Omental fat pad (tissue), 4 donors: ENCODE measurements around the gene TECRL. TPM values are rescaled to one million over a fixed set of nuclear protein-coding genes. Genes with fewer than 3 reads are reported as not detected.

Source experiments
- ATAC-seq: fragments of 150-250 bp; one replicate; pipeline ENCODE4 v1.9.1; 2016; ENCODE audit warnings: mild to moderate bottlenecking, moderate library complexity; ENCODE audit not compliant: low FRiP score
- DNase-seq: peaks from one replicate; pipeline ENCODE4 v3.0.0-alpha.2; 2019; ENCODE audit warnings: low spot score
- small RNA-seq: library from RNA; depleted of rRNA; stranded (forward); fragments of <200 nt; gene quantifications from one replicate; pipeline ENCODE3, GENCODE V24; 2016
- total RNA-seq, 4 donors: library from RNA; depleted of rRNA; stranded (reverse); fragments of >200 nt; gene quantifications; one replicate each; pipeline ENCODE4 v1.1.0, GENCODE V29; 2016
- TF ChIP-seq, protein P1 (sequence below), 3 donors: fragments of 450-650 bp; IDR thresholded peaks; one replicate each; pipeline ENCODE4 v1.5.1; 2016 to 2017; ENCODE audit warnings: antibody characterized with exemption in 3 of 3, mild to moderate bottlenecking in 3 of 3, moderate library complexity in 2 of 3

Gene TECRL
- total RNA-seq, 4 donors from 2014 or later = not detected

DNA sequence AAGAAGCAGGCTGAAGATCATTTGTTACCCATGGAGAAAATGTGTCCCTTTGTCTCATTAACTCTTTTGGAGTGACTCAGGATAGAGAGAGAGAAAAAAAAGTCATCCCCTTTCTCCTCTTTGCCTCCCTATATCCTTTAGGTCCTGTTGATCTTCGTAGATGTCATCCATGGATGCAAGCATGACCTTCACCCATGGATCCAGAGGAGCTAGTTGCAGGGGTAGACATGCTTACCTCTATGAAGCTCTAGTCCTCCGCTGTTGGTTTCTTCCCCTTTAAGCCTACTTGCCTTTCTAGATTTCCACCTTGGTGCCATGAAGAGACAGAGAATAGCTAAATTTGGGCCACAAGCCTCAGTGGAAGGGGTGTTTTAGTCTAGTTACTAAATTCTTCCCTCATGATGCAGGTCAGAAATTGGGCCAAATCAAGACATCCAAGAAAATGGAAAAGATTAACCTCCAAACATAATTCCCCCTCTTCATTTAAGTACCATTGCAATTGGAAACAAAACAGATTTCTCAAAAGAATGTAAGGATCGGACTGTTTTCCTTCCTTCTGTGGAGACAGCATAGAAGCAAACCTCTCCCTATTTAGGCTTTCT lies 178.4 kb downstream of the TECRL start:
- DNase-seq = no peak
- TF ChIP-seq, protein P1, sequence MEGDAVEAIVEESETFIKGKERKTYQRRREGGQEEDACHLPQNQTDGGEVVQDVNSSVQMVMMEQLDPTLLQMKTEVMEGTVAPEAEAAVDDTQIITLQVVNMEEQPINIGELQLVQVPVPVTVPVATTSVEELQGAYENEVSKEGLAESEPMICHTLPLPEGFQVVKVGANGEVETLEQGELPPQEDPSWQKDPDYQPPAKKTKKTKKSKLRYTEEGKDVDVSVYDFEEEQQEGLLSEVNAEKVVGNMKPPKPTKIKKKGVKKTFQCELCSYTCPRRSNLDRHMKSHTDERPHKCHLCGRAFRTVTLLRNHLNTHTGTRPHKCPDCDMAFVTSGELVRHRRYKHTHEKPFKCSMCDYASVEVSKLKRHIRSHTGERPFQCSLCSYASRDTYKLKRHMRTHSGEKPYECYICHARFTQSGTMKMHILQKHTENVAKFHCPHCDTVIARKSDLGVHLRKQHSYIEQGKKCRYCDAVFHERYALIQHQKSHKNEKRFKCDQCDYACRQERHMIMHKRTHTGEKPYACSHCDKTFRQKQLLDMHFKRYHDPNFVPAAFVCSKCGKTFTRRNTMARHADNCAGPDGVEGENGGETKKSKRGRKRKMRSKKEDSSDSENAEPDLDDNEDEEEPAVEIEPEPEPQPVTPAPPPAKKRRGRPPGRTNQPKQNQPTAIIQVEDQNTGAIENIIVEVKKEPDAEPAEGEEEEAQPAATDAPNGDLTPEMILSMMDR (IDR thresholded peaks at IDR 0.05) = no peak
- no peak for ATAC-seq

Small RNA genes within 50 kb of the gene (small RNA-seq; reads per million reads assigned to genes)
- gene RNU6-191P = not detected
